HS-27A (cell line): ENCODE data around the gene ZEB2.
A peak's percentile ranks its signal among the peaks of the same experiment; 100 is the strongest.

ENCODE experiments used
- DNase-seq: peaks from one replicate; pipeline ENCODE4 v3.0.0-alpha.2; 2012; ENCODE audit warnings: low read depth, missing footprints

The ZEB2 gene

DNA sequence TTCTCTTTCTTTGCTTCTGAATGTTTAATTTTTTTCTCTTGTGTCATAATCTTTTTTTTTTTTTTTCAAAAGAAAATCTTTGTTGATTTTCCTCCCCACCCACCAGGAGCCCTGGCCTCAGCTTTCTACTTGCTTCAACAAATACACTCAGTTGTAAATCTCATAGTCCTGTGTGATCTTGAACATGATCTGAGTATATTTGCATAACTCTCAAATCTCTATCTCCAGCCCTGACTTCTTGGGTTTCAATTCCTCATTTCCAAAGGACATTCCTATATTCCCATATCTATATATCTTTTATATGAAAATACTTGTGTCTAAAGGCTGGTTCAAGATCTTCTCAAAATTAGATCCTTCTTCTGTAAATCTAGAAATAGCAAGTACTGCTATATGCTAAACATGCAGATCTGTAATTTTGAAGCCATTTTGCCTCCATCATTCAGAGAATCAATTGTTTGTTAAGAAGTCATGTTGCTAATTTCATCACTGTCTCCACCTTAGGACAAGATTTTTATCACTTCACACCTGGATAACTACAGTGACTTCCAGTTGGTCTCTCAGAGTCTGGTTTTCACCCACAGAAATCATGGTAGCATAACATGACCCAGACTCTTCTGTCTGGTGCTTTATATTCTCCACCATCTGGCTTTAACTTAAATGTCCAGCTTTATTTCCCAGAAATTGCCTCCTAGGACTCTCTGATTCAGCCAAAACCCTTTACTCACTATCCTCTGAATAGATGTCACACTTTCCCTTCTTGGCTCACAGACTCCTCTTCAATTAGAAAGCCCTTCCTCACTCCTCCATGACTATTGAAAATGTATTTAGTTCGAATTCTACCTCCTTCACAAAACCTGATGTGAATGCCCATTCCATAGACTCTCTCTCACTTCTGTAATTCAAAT, 98.1 kb downstream of the ZEB2 start:
- DNase-seq = no peak

GRCh38 chr2:144419218-144419617, 100.7 kb downstream of the ZEB2 start:
- DNase-seq = no peak

DNA sequence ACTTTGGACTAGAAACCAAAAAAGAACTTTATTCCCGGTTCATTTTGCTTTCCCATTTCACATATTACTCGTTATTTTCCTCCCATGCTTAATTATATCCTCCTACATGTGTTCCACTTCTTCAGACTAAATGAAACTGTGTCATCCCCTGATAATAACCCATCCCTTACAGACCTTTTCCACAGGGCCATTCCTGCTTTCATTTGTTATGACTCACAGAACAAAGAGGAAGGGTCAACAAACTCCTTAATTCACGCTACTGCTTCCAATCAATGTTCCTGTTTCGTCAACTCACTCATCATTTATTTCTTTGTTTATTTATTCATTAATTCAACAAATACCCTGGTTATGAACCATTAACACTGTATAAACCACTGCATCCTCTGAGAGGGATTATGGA, 104.5 kb downstream of the ZEB2 start:
- no peak for DNase-seq

GRCh38 chr2:144414324-144414845, 105.5 kb downstream of the ZEB2 start:
- DNase-seq = no peak

DNA sequence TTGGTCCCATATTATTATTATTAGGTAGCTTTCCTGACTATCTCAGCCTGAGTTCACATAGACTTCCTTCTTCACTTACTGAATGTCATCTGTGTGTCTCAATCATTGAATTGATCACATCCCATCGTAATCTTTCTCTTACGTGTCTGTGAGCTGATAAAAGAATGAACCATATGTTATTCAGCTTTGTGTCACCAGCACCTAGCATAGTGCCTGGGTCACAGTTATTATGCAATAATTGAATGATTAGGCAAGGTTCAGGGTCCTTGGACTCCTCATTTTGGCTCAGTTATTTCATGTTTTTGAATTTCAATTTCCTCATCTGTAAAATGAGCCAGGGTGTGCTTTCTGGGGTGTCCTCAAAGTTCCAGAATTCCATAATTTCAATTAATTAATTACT, 107.2 kb downstream of the ZEB2 start:
- DNase-seq = no peak

- no peak for DNase-seq
Observed at GRCh38 chr2:144411473-144411872, 108.4 kb downstream of the ZEB2 start.

GRCh38 chr2:144409241-144409640, 110.7 kb downstream of the ZEB2 start:
- no peak for DNase-seq

GRCh38 chr2:144407262-144407661, 112.7 kb downstream of the ZEB2 start:
- DNase-seq = no peak

DNA sequence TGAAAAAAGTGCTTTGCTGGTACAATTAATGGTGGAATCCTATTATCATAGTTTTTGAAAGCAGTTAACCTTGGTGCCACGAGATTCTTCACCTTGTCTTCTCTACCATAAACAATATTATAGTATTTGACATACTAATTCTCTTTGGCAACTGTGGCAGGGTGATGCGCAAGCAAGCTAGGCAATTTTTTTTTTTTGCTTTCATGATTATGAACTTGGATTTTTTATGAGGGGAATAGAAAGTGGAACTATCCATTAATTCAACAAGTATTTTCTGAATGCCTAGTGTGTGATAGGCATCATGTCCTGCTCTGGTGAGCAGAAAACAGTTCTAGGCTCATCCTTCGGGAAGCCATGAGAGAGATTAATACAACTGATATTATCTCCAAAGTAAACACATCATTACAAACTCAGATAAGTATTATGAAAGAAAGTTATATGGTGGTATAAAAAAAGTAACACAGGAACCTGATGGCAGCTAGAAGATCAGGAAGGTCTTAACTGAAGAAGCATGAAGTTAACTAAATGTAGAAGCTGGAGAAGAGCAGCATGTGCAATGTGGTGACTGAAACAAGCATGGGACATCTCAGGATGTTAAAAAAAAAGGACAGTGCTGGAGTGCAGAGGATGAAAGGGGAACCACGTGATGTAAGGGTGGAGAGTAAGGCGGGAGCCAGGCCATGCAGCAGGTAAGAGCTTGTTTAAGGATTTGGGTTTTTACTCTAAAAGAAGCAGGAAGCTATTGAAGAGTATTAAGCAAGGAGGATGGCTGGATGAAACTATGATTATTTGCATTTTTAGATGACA, 113.7 kb downstream of the ZEB2 start:
- no peak for DNase-seq

- DNase-seq = no peak
Observed at GRCh38 chr2:144405321-144405720, 114.6 kb downstream of the ZEB2 start.

DNA sequence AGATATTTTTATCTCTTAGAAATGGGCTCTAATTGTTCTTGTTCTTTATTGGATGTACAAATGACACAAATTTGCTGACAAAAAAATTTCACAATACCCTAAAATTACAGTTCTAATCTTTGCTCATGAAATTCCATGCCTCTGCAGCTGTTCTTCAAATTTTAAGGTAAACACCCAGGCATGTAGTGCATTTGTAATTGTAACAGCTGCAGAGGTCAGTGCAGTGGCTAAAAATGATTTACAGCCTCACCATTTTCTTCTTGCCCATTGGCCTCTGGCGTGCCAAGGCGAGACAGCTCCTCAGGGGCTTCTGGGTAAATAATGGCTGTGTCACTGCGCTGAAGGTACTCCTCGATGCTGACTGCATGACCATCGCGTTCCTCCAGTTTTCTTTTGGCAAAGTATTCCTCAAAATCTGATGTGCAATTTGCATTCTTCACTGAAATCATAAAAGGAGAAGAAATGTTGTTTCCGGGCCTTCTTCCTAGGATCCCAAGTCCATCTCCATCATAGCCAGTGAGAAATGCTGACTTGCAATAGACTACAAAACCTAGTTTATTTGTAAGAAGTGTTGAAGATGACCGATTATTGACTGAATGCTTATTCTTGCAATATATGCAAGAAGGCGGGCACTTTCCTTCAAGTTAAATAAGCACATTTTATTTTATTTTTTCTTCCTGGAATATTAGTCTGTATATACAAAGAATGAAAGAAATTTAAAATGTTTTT, 115.2 kb downstream of the ZEB2 start:
- DNase-seq = no peak

- no peak for DNase-seq
Observed at GRCh38 chr2:144403933-144404332, 116.0 kb downstream of the ZEB2 start.

DNA sequence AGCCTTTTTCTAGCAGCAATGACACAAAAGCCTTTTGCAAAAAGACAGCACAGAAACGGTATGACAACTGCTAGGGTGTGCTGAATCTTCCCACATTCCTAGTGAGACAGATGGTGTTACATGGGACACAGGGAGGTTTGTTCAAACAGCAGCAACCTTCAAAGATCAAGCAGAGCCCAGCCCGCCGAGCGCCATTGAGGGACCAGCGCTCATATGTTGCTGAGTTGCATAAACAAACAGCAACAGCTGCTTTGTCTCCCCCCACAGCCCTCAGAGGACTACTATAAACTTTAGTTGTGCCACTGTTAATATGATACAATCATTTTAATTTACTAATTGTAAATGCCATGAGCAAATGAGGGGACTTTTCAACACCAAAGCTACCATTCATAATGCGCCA, 117.7 kb downstream of the ZEB2 start:
- DNase-seq = no peak

DNA sequence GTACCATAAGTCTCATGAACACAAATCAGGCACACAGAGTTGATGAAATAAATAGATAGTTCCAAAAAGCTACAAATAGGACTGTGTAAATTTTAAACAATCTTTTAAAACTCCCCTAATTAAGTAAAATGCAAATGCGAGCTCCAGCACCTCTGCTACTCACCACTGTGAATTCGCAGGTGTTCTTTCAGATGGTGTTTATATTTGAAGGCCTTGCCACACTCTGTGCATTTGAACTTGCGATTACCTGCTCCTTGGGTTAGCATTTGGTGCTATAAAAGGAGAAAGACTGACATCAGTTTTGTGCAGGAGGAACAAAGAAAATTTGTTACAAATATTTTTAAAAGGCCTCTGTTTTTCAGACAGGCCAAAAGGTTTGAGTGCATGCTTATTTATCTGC, 118.9 kb downstream of the ZEB2 start:
- no peak for DNase-seq

DNA sequence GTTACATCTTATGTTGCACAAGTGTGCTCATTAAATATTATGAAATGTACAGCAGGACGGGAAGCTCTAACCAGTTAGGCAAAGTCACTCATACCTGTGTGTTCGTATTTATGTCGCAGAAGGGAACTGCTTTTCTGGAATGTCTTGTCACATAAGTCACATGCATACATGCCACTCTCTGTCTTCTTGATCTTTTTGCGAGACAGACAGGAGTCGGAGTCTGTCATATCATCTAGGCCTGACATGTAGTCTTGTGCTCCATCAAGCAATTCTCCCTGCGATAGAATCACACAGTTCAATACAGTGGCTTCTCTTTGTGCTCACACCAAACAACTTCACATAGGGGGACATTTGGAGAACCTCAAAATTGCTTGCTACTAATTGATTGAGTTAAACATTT, 123.6 kb downstream of the ZEB2 start:
- DNase-seq = no peak

DNA sequence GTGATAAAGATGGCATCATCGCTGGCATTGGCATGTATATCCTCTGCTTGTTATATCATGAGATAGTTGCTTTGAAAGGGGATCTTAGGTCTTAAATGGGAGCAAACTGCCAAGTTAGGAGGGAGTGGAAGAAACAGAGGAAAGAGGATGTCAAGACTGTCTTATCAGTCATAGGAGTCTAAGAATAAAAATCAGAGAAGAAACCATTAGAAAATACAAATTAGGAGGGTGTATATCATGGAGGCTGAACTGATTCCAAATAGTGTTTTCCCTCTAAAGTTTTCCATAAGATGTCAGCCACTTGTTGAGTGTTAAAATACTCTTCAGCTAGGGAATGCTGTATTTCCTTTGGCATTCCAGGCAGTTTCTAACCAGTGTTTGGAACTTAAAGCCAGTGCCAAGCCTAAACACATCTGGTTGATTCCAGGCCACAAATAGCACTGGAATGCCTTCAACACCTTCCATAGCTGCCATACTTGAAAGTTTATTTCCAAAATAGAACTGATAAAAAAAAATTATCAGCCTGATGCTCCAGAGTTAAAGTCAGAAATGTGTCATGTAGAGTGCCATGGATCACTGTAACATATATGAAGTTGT, 129.4 kb downstream of the ZEB2 start:
- DNase-seq = peak; percentile 27

DNA sequence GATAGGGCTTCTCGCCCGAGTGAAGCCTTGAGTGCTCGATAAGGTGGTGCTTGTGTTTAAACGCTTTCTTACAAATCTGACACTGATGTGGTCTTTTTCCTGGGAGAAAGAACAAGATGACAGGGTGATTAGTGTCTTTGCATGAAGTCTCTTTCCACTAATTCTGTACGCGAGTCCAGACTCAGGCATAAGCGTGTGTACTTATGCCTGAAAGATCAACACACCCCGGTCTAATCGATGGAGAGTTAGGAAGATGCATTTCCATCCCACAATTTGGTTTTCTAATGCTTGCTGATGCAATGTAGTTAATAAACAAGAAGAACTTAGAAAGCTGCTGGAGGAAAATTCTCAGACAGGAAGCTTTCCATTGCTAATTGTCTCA, 130.0 kb downstream of the ZEB2 start:
- DNase-seq = no peak

GRCh38 chr2:144389151-144389929, 130.6 kb downstream of the ZEB2 start:
- DNase-seq = no peak

DNA sequence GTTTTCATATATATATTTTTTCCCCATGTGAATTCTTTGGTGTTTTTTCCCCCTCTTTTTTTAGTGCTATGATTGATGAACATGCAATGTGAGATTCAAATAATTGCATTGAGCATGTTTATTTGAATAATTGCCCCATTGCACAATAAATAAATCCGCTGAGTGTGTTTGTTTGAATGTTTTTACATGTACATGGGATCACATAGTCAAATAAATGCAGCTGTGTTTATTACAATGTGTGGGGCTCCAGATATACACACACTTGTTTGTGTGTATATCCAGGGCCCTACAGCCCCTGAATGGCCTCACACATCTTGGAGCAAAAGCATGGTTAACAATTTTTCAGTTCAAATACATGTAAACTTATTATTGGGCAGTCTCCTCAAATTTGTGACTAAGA, 134.5 kb downstream of the ZEB2 start:
- DNase-seq = no peak

DNA sequence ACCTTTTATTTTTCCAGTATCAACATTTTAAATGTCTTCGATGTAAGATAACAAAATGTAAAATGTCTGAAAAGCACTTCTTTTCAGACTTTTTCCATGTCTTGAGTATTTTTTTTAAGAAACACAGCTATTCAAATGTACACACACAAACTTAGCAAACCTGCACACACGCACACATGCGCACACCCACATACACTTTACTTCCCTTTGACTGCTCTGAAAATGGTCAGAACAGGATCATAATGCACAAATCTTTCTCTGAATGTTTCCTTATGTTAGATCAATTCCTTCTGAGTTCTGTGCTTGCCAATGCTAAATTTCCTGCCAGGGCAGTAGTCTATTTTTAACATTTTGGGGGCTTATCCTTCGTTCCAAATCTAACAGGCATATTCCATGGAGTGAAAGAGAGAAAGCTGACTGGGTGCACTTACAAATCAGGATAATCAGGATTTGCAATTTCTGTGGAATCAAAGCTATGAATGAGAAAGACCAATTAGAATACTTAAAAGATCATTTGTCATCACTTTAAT, 136.3 kb downstream of the ZEB2 start:
- no peak for DNase-seq

DNA sequence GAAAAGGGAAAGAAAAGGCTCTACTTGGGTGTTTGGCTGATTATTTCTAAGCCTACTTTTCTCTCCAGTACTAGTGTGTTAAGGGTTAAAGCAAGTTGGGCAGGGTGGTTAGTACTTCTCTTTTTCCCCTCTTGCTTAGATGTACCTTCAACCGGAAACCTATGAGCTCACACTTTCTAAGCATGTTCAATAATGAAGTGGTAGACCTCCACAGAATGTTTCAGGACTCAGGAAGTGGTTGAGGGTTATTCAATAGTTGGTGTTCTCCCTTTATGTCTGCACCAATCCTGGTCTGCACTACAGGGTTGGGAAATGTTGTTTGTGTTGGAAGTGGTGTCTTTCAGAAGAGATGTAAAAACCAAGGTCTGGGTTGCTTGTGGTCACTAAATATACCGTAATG, 137.1 kb downstream of the ZEB2 start:
- no peak for DNase-seq
